ENCODE measurements around the gene PGAP3. TPM values are rescaled to one million over a fixed set of nuclear protein-coding genes. Genes with fewer than 3 reads are reported as not detected.

The PGAP3 gene, protein sequence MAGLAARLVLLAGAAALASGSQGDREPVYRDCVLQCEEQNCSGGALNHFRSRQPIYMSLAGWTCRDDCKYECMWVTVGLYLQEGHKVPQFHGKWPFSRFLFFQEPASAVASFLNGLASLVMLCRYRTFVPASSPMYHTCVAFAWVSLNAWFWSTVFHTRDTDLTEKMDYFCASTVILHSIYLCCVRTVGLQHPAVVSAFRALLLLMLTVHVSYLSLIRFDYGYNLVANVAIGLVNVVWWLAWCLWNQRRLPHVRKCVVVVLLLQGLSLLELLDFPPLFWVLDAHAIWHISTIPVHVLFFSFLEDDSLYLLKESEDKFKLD
- total RNA-seq (2022; extraction: Qiagen RNA extraction; ENCODE audit: low read depth): 7.3 to 8.5 TPM (median 7.8 TPM) in 5 replicates

DNA sequence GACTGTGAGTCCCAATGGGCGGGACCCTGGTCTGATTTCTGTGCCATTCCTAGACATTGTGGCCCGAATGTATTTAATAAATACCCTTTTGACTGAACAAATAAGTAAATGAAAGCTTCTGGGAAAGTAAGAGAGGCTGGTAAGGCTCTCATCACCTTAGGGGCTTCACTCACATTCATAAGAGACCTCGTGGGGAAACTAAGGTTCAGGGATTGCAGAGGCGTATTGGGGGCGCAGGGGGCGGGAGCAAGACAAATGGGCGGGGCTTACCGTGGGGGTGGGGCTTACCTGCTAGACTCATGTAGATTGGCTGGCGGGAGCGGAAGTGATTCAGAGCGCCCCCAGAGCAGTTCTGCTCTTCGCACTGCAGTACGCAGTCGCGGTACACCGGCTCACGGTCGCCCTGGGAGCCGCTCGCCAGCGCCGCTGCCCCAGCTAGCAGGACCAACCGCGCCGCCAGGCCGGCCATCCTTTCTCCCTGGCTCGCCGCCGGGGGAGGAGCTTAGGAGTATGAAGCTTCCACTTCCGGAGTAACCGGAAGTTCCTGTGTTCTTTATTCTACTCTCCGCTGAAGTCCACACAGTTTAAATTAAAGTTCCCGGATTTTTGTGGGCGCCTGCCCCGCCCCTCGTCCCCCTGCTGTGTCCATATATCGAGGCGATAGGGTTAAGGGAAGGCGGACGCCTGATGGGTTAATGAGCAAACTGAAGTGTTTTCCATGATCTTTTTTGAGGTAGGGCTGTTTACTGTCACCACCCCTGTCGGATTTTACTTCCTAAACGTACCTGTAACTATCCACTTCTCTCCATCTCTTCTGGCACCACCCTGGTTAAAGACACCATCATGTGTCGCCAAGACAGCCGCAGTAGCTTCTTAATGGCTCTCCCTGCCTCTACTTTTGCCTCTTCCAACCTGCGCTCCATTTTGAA is at the start of gene PGAP3:
PGAP3 (minus strand) TSS at position 512 of the 929 bp plus-strand sequence; CDS start at position 469, 43 bp downstream.

DNA sequence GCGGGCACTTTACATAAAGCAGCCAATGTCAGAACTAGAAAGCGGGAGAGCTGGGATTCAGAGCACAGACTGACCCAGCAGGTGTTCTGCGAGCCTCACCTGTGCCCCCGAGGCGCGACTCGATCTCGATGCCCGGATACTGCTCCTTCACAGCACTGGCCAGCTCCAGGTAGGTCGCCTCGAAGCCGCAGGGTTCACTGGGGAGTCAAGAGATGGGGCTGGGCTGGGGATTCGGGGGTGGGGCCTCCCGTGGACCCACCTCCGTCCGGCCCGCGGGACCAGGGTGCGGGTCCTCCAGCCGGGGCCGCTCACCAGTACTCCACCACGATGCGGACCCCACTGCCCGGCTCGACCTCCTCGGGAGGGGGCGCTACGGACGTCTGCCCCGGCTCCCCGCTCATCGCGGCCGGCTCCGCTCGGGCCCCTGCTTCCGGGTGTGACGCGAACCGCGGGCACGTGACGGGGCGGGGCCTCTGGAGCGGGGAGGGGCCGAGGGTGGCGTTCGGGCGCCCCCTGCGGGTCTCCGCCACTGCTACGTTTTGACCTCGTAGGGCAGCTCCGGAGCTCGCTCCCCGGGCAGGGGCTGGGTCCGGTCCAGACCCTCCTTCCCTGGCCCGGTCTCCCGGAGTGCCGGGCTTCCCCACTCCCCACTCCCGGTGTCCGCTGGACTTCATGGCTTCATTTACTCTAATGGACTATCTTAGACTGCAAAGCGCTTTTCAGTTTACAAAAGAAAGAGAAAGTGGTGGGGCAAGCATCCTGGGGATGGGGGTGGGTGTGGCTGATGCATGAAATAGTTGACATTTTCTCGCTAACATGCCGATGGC is 42.5 kb upstream of the PGAP3 start, which contains the start of gene MIEN1:
MIEN1 (minus strand) TSS at position 438 of the 827 bp plus-strand sequence; CDS start at position 401, 37 bp downstream.

DNA sequence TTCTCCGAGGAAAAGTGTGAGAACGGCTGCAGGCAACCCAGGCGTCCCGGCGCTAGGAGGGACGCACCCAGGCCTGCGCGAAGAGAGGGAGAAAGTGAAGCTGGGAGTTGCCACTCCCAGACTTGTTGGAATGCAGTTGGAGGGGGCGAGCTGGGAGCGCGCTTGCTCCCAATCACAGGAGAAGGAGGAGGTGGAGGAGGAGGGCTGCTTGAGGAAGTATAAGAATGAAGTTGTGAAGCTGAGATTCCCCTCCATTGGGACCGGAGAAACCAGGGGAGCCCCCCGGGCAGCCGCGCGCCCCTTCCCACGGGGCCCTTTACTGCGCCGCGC is 11.9 kb upstream of the PGAP3 start, which contains the start of gene ERBB2:
ERBB2 (plus strand) TSS at position 247 of the 330 bp plus-strand sequence. CDS start 175 bp downstream, outside the sequence.

DNA sequence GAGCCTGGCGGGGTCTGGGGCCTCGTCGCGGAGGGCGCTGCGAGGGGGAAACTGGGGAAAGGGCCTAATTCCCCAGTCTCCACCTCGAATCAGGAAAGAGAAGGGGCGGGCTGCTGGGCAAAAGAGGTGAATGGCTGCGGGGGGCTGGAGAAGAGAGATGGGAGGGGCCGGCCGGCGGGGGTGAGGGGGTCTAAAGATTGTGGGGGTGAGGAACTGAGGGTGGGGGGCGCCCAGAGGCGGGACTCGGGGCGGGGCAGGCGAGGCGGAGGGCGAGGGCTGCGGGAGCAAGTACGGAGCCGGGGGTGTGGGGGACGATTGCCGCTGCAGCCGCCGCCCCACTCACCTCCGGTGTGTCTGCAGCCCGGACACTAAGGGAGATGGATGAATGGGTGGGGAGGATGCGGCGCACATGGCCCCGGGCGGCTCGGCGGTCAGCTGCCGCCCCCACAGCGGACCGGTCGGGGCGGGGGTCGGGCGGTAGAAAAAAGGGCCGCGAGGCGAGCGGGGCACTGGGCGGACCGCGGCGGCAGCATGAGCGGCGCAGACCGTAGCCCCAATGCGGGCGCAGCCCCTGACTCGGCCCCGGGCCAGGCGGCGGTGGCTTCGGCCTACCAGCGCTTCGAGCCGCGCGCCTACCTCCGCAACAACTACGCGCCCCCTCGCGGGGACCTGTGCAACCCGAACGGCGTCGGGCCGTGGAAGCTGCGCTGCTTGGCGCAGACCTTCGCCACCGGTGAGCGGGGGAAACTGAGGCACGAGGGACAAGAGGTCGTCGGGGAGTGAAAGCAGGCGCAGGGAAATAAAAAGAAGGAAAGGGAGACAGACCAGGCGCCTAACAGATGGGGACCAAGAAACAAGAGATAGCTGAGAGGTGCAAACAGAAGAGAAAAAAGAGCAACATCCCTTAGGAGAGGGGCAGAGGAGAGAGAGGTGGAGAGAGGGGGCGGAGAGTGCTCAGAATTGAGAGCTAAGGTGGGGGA is 19.6 kb downstream of the PGAP3 start, which contains the start of gene PNMT:
PNMT (plus strand) TSS at position 509 of the 980 bp plus-strand sequence; CDS start at position 532, 23 bp downstream.

DNA sequence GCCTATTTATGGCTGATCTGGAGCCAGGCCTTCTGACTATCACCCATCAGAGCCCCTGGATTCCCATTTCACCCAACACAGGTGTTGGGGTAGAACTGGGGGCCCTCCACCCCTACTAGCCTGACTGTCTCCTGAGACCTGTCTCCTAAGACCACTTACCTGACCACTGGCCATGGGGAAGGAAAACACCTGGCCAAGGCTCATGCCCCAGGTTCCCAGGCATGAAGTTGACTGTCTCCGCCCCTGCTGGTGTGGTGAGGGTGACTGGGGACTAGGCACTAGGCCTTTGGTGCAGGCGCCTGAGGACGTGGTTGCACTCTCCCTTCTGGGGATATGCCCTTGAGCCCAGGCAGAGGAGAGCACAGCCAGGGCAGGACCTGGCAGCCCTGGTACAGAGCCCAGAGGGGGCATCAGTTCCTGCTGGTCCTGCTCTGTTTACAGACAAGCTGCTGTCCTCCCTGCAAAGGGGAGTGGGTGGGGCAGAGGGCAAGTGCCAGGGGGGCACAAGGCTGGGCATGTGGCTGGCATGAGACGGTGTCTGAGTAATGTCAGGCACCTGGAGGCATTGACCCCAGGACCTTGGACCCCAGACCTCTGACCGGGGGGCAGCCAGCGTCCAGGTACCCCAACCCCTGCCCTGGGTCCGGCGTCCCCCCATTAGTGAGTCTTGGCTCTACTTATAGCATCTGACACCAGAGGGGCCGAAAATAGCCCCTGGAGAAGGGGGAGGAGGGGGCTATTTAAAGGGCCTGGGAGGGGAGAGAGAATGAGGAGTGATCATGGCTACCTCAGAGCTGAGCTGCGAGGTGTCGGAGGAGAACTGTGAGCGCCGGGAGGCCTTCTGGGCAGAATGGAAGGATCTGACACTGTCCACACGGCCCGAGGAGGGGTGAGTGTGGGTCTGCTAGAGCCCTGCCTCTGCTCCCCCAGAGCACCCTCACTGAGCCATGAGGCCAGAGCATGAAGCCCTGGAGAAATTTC is 23.0 kb downstream of the PGAP3 start, which contains the start of gene TCAP:
TCAP (plus strand) TSS at position 769 of the 981 bp plus-strand sequence; CDS start at position 780, 11 bp downstream.

DNA sequence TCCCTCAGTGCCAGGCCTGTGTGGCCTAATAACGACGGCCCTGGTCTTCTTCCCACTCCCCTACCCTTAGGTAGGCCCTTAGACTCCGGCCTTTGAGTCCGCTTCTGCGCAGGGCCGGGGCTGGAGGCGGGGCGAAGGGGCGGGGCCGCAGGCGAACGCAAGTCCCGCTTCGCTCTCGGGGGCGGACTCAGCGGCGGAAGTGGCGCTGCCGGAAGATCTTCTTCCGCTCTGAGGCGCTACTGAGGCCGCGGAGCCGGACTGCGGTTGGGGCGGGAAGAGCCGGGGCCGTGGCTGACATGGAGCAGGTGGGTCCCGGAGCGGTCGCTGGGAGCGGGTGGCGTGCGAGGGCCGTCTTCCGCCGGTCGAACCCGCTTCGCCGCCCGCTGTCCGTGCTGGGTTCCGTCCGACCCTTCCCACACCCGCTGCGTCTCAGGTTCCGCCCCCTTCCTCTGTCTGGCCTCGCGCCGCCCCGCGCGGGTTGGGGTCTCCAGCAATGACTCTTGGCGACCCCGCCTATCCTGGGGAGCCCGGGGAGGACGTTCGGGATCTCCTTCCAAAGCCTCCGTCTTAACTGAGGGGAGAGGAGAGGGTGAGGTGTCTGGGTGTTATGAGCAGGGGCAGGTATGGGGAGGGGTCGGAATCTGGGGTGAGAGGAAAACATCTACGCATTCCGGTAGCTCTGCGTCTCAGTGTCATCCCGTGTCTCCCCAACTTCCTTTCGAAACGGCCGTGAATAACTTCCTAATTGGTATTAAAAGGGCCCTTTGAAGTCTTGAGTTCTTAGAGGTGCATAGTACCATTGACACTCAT is 50.7 kb downstream of the PGAP3 start, which contains the start of gene STARD3:
STARD3 (plus strand) TSS at position 218 of the 810 bp plus-strand sequence. CDS start 16,388 bp downstream, outside the sequence.

DNA sequence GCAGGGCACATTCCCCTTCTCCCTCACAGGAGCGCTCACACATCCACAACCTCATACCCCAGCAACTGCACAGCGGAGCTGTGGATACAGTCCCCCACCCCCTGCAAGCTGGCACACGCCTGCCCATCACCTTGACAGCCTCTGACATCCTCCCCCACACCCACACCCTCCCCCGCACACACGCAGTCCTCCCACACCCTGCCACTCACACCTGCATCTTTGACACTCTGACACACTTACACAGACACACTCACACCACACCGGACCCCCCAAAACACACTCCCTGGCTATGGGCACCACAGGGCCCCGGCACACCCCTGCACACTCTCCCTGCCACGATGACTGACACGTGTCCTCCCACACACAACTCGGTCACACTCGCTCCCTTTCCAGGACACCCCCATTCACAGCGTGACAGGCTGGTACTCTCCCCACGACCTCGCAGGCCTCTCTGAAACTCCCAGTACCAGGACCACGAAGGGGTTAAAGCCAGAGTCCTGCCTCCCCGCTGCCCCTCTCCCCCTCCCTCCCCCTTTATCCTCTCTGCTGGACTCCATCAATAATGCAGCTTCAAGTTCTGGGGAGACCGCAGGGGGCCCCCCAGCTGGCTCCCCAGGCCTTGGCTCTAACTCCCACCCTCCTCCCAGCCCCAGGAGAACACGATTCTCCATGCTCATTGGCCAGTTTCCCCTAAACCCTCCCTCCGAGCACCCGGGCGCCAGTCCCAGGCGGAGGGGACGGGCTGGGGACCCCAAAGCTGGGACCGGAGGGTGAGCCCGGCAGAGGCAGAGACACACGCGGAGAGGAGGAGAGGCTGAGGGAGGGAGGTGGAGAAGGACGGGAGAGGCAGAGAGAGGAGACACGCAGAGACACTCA is 61.4 kb downstream of the PGAP3 start, which contains the start of gene PPP1R1B:
PPP1R1B (plus strand) TSS at position 782 of the 876 bp plus-strand sequence. CDS start 441 bp downstream, outside the sequence.

Other genes with a start within 250 kb of the PGAP3 start
- gene MED1, start 236.8 kb downstream of the PGAP3 start, total RNA-seq (2022; extraction: Qiagen RNA extraction; ENCODE audit: low read depth): 31.1 to 40.5 TPM (median 38.0 TPM) in 5 replicates
- gene CDK12, start 226.6 kb downstream of the PGAP3 start, total RNA-seq (2022; extraction: Qiagen RNA extraction; ENCODE audit: low read depth): 37.6 to 46.7 TPM (median 44.1 TPM) in 5 replicates
- gene NEUROD2, start 80.1 kb downstream of the PGAP3 start, total RNA-seq (2022; extraction: Qiagen RNA extraction; ENCODE audit: low read depth): not detected in 5 replicates
- gene PPP1R1B, start 61.1 kb downstream of the PGAP3 start, total RNA-seq (2022; extraction: Qiagen RNA extraction; ENCODE audit: low read depth): 0.18 TPM in 1 of 5 replicates, not detected in the others
- gene STARD3, start 50.9 kb downstream of the PGAP3 start, total RNA-seq (2022; extraction: Qiagen RNA extraction; ENCODE audit: low read depth): 49.8 to 64.8 TPM (median 57.2 TPM) in 5 replicates
- gene TCAP, start 22.7 kb downstream of the PGAP3 start, total RNA-seq (2022; extraction: Qiagen RNA extraction; ENCODE audit: low read depth): 0.77 to 1.8 TPM (median 1.0 TPM) in 5 replicates
- 0.13 TPM in 1 of 5 replicates, not detected in the others for gene PNMT, start 19.6 kb downstream of the PGAP3 start, total RNA-seq (2022; extraction: Qiagen RNA extraction; ENCODE audit: low read depth)
- 30.4 to 39.9 TPM (median 32.8 TPM) in 5 replicates for gene ERBB2, start 12.0 kb upstream of the PGAP3 start, total RNA-seq (2022; extraction: Qiagen RNA extraction; ENCODE audit: low read depth)
- gene MIEN1, start 42.5 kb upstream of the PGAP3 start, total RNA-seq (2022; extraction: Qiagen RNA extraction; ENCODE audit: low read depth): 90.3 to 101 TPM (median 92.4 TPM) in 5 replicates
- gene GRB7, start 49.9 kb upstream of the PGAP3 start, total RNA-seq (2022; extraction: Qiagen RNA extraction; ENCODE audit: low read depth): 4.2 to 7.1 TPM (median 6.5 TPM) in 5 replicates
- gene IKZF3, start 176.3 kb upstream of the PGAP3 start, total RNA-seq (2022; extraction: Qiagen RNA extraction; ENCODE audit: low read depth): not detected in 5 replicates
- gene ZPBP2, start 180.1 kb upstream of the PGAP3 start, total RNA-seq (2022; extraction: Qiagen RNA extraction; ENCODE audit: low read depth): not detected in 5 replicates
- gene GSDMB, start 230.6 kb upstream of the PGAP3 start, total RNA-seq (2022; extraction: Qiagen RNA extraction; ENCODE audit: low read depth): 1.7 to 3.1 TPM (median 2.5 TPM) in 5 replicates
- 36.2 to 49.3 TPM (median 43.7 TPM) in 5 replicates for gene ORMDL3, start 239.5 kb upstream of the PGAP3 start, total RNA-seq (2022; extraction: Qiagen RNA extraction; ENCODE audit: low read depth)
- not detected in 5 replicates for gene LRRC3C, start 239.7 kb upstream of the PGAP3 start, total RNA-seq (2022; extraction: Qiagen RNA extraction; ENCODE audit: low read depth)

Data from A549 treated with DMSO at 1 μM for 4 hours (cell line).